GM21717 (cell line): ENCODE data around the gene FGF5.
A peak's percentile ranks its signal among the peaks of the same experiment; 100 is the strongest.

Source experiments
- ATAC-seq: cut with Tn5 transposase; IDR thresholded peaks from one replicate; pipeline ENCODE4 v1.9.1; 2021; ENCODE audit warnings: mild to moderate bottlenecking, moderate library complexity; ENCODE audit not compliant: unreplicated experiment

Gene FGF5

GRCh38 chr4:80334568-80334967 lies 68.1 kb downstream of the FGF5 start:
- no peak for ATAC-seq

GRCh38 chr4:80335226-80335553 lies 68.7 kb downstream of the FGF5 start:
- no peak for ATAC-seq

- peak; percentile 99 for ATAC-seq
Measured at GRCh38 chr4:80335554-80336358, 69.3 kb downstream of the FGF5 start, which contains the start of gene CFAP299. CFAP299 (plus strand) TSS chr4:80335730.

GRCh38 chr4:80336582-80336981 lies 70.1 kb downstream of the FGF5 start:
- no peak for ATAC-seq

- ATAC-seq, result no peak
Measured at GRCh38 chr4:80340036-80340435, 73.6 kb downstream of the FGF5 start.
